Smooth muscle cell (in vitro differentiated cells): Measurements from ENCODE around the gene DUS2. TPM values are rescaled to one million over a fixed set of nuclear protein-coding genes. Genes with fewer than 3 reads are reported as not detected.

Experiments
- DNase-seq: peaks from one replicate; lab custom pipeline; 2025; ENCODE audit not compliant: unreplicated experiment; lab: John Stamatoyannopoulos, UW
- H2AFZ ChIP-seq: fragments of 200-600 bp; sonication (generic); 2 replicates; pipeline ENCODE4 v1.6.0; 2016; ENCODE audit warnings: antibody characterized with exemption, low read depth, mild to moderate bottlenecking
- H3F3A ChIP-seq: fragments of 200-600 bp; sonication (generic); 2 replicates; pipeline ENCODE4 v1.6.0; 2017; ENCODE audit warnings: antibody characterized with exemption, low read depth
- H3K27ac ChIP-seq: fragments of 200-600 bp; sonication (generic); 2 replicates; pipeline ENCODE4 v1.5.1; 2016; ENCODE audit warnings: low read depth, mild to moderate bottlenecking
- H3K27me3 ChIP-seq: fragments of 200-600 bp; sonication (generic); 2 replicates; pipeline ENCODE4 v1.6.1; 2016; ENCODE audit warnings: low read depth, mild to moderate bottlenecking
- H3K36me3 ChIP-seq: fragments of 200-600 bp; sonication (generic); 2 replicates; pipeline ENCODE4 v1.5.1; 2016; ENCODE audit warnings: low read depth
- H3K4me1 ChIP-seq: fragments of 200-600 bp; sonication (generic); 2 replicates; pipeline ENCODE4 v1.5.1; 2016; ENCODE audit warnings: low read depth
- H3K4me2 ChIP-seq: fragments of 200-600 bp; sonication (generic); 2 replicates; pipeline ENCODE4 v1.6.0; 2016; ENCODE audit warnings: mild to moderate bottlenecking
- H3K4me3 ChIP-seq: fragments of 200-600 bp; sonication (generic); 2 replicates; pipeline ENCODE4 v1.5.1; 2016; ENCODE audit warnings: mild to moderate bottlenecking
- H3K79me2 ChIP-seq: fragments of 200-600 bp; sonication (generic); 2 replicates; pipeline ENCODE4 v1.6.0; 2016; ENCODE audit warnings: low read depth, mild to moderate bottlenecking
- H3K9ac ChIP-seq: fragments of 200-600 bp; sonication (generic); 2 replicates; pipeline ENCODE4 v1.6.0; 2016; ENCODE audit warnings: low read depth
- H3K9me3 ChIP-seq: fragments of 200-600 bp; sonication (generic); replicated peaks from 2 replicates; pipeline ENCODE4 v1.5.1; 2016; ENCODE audit warnings: low read depth
- H4K20me1 ChIP-seq: fragments of 200-600 bp; sonication (generic); 2 replicates; pipeline ENCODE4 v1.6.0; 2016; ENCODE audit warnings: low read depth
- WGBS: methylation state at CpG from one replicate; pipeline ENCODE4 v1.1.7; 2016; ENCODE audit warnings: low lambda C conversion rate; 5-methylcytosine and 5-hydroxymethylcytosine counted together
- polyA plus RNA-seq: library from polyadenylated mRNA; unstranded; fragments of >200 nt; fragmentation: Nextera tagmentation; extraction: Ambion mirVana; gene quantifications from 2 replicates; pipeline ENCODE4 v1.2.1, GENCODE V29; 2016
- total RNA-seq: library from RNA; depleted of rRNA; stranded (reverse); fragments of >200 nt; gene quantifications from 2 replicates; pipeline ENCODE4 v1.2.3, GENCODE V29; 2014
- TF ChIP-seq, protein P1 (sequence below): fragments of 200-600 bp; sonication (generic); IDR thresholded peaks from 2 replicates; pipeline ENCODE4 v1.5.1; 2017; ENCODE audit warnings: borderline replicate concordance, mild to moderate bottlenecking, antibody characterized with exemption; ENCODE audit not compliant: insufficient read depth, poor library complexity, severe bottlenecking

DUS2 gene
- total and polyA plus RNA-seq, 2 experiments from 2014 or later, result 12.1 to 23.5 TPM

DNA sequence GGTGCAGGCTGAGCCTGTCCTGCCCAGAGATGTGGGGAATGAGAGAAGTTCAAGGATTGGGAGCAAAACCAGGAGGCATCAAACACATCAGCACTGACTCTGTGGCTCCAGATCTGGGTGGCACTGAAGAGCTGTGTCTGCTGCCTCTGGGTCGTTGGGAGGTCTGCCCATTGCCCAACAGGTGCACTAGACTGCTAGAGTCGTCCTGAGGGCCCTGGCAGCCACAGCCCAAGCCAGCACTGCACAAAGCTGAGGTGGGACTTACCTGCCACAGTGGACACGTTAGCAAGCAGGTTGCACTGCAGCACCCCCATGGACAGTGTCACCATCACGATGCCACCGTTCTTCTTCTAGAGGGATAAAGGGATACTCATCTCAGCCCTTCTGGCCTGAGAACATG, 46.1 kb upstream of the DUS2 start:
- H3F3A ChIP-seq, result no peaks in the 10 kb centered on the region
- DNase-seq, result no peak
- H3K4me2 ChIP-seq, result no peak overlapping the region
- no peak overlapping the region for H3K4me3 ChIP-seq
- TF ChIP-seq, protein P1, sequence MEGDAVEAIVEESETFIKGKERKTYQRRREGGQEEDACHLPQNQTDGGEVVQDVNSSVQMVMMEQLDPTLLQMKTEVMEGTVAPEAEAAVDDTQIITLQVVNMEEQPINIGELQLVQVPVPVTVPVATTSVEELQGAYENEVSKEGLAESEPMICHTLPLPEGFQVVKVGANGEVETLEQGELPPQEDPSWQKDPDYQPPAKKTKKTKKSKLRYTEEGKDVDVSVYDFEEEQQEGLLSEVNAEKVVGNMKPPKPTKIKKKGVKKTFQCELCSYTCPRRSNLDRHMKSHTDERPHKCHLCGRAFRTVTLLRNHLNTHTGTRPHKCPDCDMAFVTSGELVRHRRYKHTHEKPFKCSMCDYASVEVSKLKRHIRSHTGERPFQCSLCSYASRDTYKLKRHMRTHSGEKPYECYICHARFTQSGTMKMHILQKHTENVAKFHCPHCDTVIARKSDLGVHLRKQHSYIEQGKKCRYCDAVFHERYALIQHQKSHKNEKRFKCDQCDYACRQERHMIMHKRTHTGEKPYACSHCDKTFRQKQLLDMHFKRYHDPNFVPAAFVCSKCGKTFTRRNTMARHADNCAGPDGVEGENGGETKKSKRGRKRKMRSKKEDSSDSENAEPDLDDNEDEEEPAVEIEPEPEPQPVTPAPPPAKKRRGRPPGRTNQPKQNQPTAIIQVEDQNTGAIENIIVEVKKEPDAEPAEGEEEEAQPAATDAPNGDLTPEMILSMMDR, result no peak
- no peaks in the 10 kb centered on the region for H4K20me1 ChIP-seq
- H3K79me2 ChIP-seq, result no peaks in the 10 kb centered on the region
- WGBS, result 82% methylated on average over 5 of the region's 5 CpGs
- H3K9me3 ChIP-seq, result no peaks in the 10 kb centered on the region
- H3K27ac ChIP-seq, result no peak overlapping the region
- no peaks in the 10 kb centered on the region for H3K36me3 ChIP-seq
- H3K9ac ChIP-seq, result no peak overlapping the region
- H2AFZ ChIP-seq, result no peak overlapping the region
- no peaks in the 10 kb centered on the region for H3K4me1 ChIP-seq
- H3K27me3 ChIP-seq, result no peaks in the 10 kb centered on the region

- Histone ChIP-seq H4K20me1 (no peaks in the 10 kb centered on the region), H3K36me3 (no peaks in the 10 kb centered on the region), H3F3A (no peaks in the 10 kb centered on the region), H3K4me3 (no peak overlapping the region), H3K4me2 (no peak overlapping the region), H2AFZ (no peak overlapping the region), H3K27ac (no peak overlapping the region), H3K79me2 (no peaks in the 10 kb centered on the region), H3K9me3 (no peaks in the 10 kb centered on the region), H3K27me3 (no peaks in the 10 kb centered on the region), H3K4me1 (no peaks in the 10 kb centered on the region), H3K9ac (no peak overlapping the region)
- TF ChIP-seq, protein P1, result no peak
- no peak for DNase-seq
- WGBS, result 86% methylated on average over 9 of the region's 9 CpGs
Measured at GRCh38 chr16:67977469-67978227, 45.4 kb upstream of the DUS2 start.

DNA sequence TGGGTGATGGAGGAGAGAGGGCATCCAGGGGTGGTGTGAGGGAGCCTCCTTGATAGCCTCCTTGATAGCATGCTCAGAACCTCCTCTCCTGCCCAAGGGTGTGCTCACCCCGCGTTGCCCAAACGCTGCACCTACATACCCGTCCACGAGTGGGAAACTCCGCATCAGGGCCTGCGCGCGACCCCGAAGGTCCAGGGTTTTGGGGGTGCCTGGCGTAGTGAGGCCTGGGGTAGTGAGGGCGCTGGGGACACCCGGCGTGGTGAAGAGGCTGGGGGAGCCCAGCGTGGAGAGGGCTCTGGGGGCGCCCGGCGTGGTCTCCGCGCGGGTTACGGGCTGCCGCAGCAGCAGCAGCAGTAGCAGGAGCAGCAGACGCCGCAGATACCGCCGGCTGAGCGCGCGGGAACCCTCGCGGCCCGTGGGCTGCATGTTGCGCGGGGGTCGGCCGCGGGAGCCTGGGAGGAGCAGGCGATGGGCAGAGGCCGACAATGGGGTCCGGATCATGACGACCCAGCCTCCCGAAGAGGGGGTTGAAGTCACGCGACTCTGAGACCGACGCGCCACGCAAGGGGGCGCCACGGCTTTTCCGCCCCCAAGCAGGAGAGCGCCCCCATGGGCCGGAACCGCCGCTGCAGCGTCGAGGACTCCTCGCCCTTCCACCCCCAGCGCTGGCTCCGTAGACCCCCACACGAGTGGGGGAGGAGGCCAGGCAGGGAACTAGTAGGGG, 43.0 kb upstream of the DUS2 start, which contains the start of gene DPEP3:
TSS of gene DPEP3 (minus strand) at position 545 of the 724 bp plus-strand sequence. CDS start at position 426, 119 bp downstream.
- no peaks in the 10 kb centered on the region for H3K9me3 ChIP-seq
- H3K9ac ChIP-seq, result no peak within 1 kb of the TSS
- 70% methylated on average over 60 of the region's 62 CpGs for WGBS
- H3K36me3 ChIP-seq, result no peaks in the 10 kb centered on the region
- H3K4me1 ChIP-seq, result no peaks in the 10 kb centered on the region
- no peaks in the 10 kb centered on the region for H3K27me3 ChIP-seq
- H3K4me3 ChIP-seq, result no peak within 1 kb of the TSS
- no peaks in the 10 kb centered on the region for H4K20me1 ChIP-seq
- no peak within 1 kb of the TSS for H3K4me2 ChIP-seq
- H3K79me2 ChIP-seq, result no peaks in the 10 kb centered on the region
- H2AFZ ChIP-seq, result no peak within 1 kb of the TSS
- TF ChIP-seq, protein P1, result peak; percentile 23
- no peak for DNase-seq
- H3F3A ChIP-seq, result no peaks in the 10 kb centered on the region
- no peak within 1 kb of the TSS for H3K27ac ChIP-seq
